ENCODE data around the gene ENTHD1.
"Not testable (repeated sequence)": the region's sequence is repeated elsewhere in the genome, so short reads cannot be mapped to it uniquely, and the experiment has no call there.

The ENTHD1 gene

GRCh38 chr22:39873965-39874364 lies 19.6 kb downstream of the ENTHD1 start:
- H3K9me2 ChIP-seq (replicated peaks; ENCODE audit: control insufficient read depth, low read length), result no peaks in the 10 kb centered on the region
- TF ChIP-seq EZH2phosphoT487 (IDR thresholded peaks at IDR 0.05; ENCODE audit: borderline replicate concordance, low read length) (no peak), CTCF (IDR thresholded peaks at IDR 0.05; ENCODE audit: low read depth, low read length, poor library complexity, severe bottlenecking) (no peak)
- H3K27ac ChIP-seq (ENCODE audit: low read depth, low read length), result no peak overlapping the region
- H4K20me1 ChIP-seq (ENCODE audit: control insufficient read depth, insufficient read depth, low read depth, low read length), result no peaks in the 10 kb centered on the region
- no peaks in the 10 kb centered on the region for H3K79me2 ChIP-seq (ENCODE audit: control insufficient read depth, low read length)
- H3F3A ChIP-seq (ENCODE audit: control insufficient read depth, insufficient read depth), result no peaks in the 10 kb centered on the region
- no peaks in the 10 kb centered on the region for H3K36me3 ChIP-seq (ENCODE audit: control insufficient read depth, low read length)
- no peak overlapping the region for H3K4me2 ChIP-seq (ENCODE audit: low read length)
- H3K9me3 ChIP-seq (ENCODE audit: control insufficient read depth, insufficient read depth, low read length), result no peaks in the 10 kb centered on the region
- H3K4me1 ChIP-seq (ENCODE audit: control insufficient read depth, low read length), result peaks cover under 1% of the 10 kb centered on the region
- H3K27me3 ChIP-seq (ENCODE audit: control insufficient read depth, low read length), result peaks cover 22% of the 10 kb centered on the region
- no peak overlapping the region for H3K4me3 ChIP-seq (ENCODE audit: low read length)

GRCh38 chr22:39872548-39872947 lies 21.0 kb downstream of the ENTHD1 start:
- H3K4me1 ChIP-seq (ENCODE audit: control insufficient read depth, low read length), result peaks cover 15% of the 10 kb centered on the region

GRCh38 chr22:39871008-39871798 lies 22.4 kb downstream of the ENTHD1 start:
- no peaks in the 10 kb centered on the region for H3K79me2 ChIP-seq (ENCODE audit: control insufficient read depth, low read length)
- 0 out of 2 replicates have a peak, but pooled peaks cover 11% of the 10 kb centered on the region for H3K27me3 ChIP-seq (ENCODE audit: control insufficient read depth, low read length)
- no peaks in the 10 kb centered on the region for H3F3A ChIP-seq (ENCODE audit: control insufficient read depth, insufficient read depth)
- no peak overlapping the region for H3K4me2 ChIP-seq (ENCODE audit: low read length)
- no peaks in the 10 kb centered on the region for H4K20me1 ChIP-seq (ENCODE audit: control insufficient read depth, insufficient read depth, low read depth, low read length)
- H3K4me1 ChIP-seq (ENCODE audit: control insufficient read depth, low read length), result peaks cover 15% of the 10 kb centered on the region
- H3K4me3 ChIP-seq (ENCODE audit: low read length), result no peak overlapping the region
- H3K36me3 ChIP-seq (ENCODE audit: control insufficient read depth, low read length), result no peaks in the 10 kb centered on the region
- H3K27ac ChIP-seq (ENCODE audit: low read depth, low read length), result no peak overlapping the region
- TF ChIP-seq EZH2phosphoT487 (IDR thresholded peaks at IDR 0.05; ENCODE audit: borderline replicate concordance, low read length) (no peak), CTCF (IDR thresholded peaks at IDR 0.05; ENCODE audit: low read depth, low read length, poor library complexity, severe bottlenecking) (no peak)
- no peaks in the 10 kb centered on the region for H3K9me2 ChIP-seq (replicated peaks; ENCODE audit: control insufficient read depth, low read length)
- no peaks in the 10 kb centered on the region for H3K9me3 ChIP-seq (ENCODE audit: control insufficient read depth, insufficient read depth, low read length)

More at GRCh38 chr22:39872548-39872947, 21.0 kb downstream of the ENTHD1 start:
- Histone ChIP-seq H3K36me3 (ENCODE audit: control insufficient read depth, low read length) (no peaks in the 10 kb centered on the region), H3F3A (ENCODE audit: control insufficient read depth, insufficient read depth) (no peaks in the 10 kb centered on the region), H3K4me3 (ENCODE audit: low read length) (no peak overlapping the region), H3K9me2 (replicated peaks; ENCODE audit: control insufficient read depth, low read length) (no peaks in the 10 kb centered on the region), H3K79me2 (ENCODE audit: control insufficient read depth, low read length) (no peaks in the 10 kb centered on the region), H3K9me3 (ENCODE audit: control insufficient read depth, insufficient read depth, low read length) (no peaks in the 10 kb centered on the region), H3K27ac (ENCODE audit: low read depth, low read length) (no peak overlapping the region), H3K4me2 (ENCODE audit: low read length) (no peak overlapping the region), H3K27me3 (ENCODE audit: control insufficient read depth, low read length) (peaks cover 18% of the 10 kb centered on the region), H4K20me1 (ENCODE audit: control insufficient read depth, insufficient read depth, low read depth, low read length) (no peaks in the 10 kb centered on the region)
- TF ChIP-seq EZH2phosphoT487 (IDR thresholded peaks at IDR 0.05; ENCODE audit: borderline replicate concordance, low read length), result no peak
- no peak for TF ChIP-seq CTCF (IDR thresholded peaks at IDR 0.05; ENCODE audit: low read depth, low read length, poor library complexity, severe bottlenecking)

GRCh38 chr22:39869797-39870196 lies 23.8 kb downstream of the ENTHD1 start:
- H3K79me2 ChIP-seq (ENCODE audit: control insufficient read depth, low read length); H3K27ac ChIP-seq (ENCODE audit: low read depth, low read length); H3F3A ChIP-seq (ENCODE audit: control insufficient read depth, insufficient read depth); H3K36me3 ChIP-seq (ENCODE audit: control insufficient read depth, low read length); H3K9me3 ChIP-seq (ENCODE audit: control insufficient read depth, insufficient read depth, low read length); H4K20me1 ChIP-seq (ENCODE audit: control insufficient read depth, insufficient read depth, low read depth, low read length); H3K9me2 ChIP-seq (replicated peaks; ENCODE audit: control insufficient read depth, low read length); H3K4me2 ChIP-seq (ENCODE audit: low read length); H3K4me3 ChIP-seq (ENCODE audit: low read length): not testable (repeated sequence)
- Histone ChIP-seq H3K27me3 (ENCODE audit: control insufficient read depth, low read length) (0 out of 2 replicates have a peak, but pooled peaks cover 11% of the 10 kb centered on the region), H3K4me1 (ENCODE audit: control insufficient read depth, low read length) (peaks cover 15% of the 10 kb centered on the region)

Measured in DOHH2 (cell line).